ENCODE results near the gene PLXNB1.
"Not testable (repeated sequence)": the region's sequence is repeated elsewhere in the genome, so short reads cannot be mapped to it uniquely, and the experiment has no call there.

The PLXNB1 gene

DNA sequence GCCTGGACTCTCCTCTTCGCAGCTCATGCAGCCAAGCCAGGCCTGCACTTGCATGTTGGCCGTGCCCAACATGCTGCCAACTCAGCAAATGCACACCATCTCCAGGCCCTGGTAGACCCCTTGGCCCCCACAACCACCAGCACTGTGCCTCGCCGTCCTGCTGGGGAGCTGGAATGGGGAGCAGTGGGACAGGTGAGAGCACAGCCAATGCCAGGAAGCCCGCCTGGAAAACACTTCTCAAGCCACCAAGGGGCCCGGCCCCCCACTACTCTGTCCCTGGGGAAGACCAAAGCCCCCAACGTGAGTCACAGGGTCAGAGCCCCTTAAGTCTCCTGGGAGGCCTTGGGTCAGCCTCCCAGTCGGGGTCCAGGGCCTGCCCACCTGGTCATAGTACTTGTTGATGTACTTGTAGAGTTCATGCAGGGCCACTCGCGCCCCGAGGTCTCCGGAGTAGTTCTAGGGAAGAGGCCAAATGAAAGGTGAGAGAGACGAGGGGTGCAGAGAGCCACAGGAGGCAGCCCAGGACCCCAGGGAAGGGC lies 24.5 kb downstream of the PLXNB1 start:
- DNase-seq (ENCODE audit: low read depth), result no peak

DNA sequence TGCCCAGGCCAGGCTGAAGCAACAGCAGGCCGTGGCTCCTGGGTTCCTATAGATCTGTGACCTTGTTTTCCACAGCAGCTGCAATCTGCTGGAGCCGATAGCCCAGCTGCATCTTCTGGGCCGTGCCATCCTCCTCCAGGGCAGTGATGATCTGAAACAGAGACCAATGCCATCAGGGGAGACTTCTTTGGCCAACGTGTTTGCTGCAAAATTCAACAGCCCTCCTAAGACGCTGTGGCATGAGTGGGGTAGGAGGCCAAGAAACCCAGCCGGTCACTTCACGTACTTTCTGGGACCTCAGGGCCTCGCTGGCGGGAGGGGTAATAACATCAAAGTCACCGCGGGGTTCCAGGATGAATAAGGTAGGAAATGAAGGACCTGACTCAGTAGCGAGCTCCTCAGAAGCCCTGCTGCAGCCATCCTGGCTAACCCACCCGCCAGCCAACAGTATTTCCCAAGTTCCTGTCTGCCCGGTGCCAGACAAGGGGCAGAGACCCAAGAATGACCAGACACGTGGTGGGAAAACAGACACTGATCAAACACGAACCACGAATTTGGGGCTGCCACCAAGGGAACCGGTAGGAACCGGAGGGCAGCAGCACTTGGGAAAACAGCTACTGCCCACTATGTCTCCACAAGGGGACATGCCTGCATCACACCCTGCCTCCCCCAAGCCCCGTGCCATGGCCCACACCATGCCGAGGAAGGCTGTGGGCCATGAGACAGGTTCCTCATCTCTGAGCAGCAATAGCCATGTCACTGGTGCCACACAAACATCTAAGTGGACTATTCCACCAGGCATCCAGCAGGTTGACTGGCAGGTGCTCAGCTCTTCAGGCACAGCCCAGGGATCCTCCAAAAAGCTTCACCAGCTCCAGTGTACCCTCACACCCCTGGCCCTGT lies 25.2 kb downstream of the PLXNB1 start:
- no peak for DNase-seq (ENCODE audit: low read depth)

DNA sequence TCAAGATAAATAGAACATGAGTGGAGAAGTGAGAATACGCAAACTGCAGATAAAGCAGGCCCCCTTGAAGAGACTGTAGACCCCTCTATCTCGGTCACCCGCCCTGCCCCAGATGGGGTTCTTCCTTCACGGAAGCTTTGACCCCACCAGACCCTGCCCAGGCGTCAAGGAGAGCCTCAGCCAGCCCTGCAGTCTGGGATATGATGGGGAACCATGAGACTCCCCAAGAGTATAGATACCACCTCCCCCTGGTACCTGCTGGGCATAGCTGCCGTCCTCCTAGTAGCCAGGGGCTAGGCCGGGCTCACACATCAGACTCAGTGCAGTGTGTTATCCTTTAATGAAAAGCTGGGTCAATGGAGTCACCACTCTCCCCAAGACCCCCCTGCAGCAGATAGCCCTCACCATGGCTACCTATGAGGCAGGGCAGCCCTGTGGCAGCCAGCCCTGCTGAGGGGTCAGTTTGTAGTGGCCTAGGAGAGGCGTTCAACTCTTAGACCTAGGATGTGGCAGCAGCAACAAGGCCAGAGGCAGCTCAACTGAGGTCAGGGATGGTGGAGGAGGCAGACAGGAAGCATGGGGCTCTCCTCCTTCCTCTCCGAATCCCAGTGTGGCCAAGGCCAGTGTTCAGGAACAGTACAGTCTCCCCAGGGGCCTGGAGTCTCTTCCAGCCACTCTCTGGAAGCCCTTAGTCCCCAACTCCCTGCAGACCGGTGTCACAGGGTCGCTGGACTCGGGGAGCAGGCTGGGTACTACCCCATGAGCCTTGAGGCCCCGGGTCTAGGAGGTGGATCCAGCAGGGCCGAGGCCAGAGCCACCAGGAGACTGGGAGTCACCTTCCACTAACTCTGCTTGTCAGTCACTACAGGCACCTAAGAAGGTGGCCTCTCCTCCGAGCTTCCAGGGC lies 26.1 kb downstream of the PLXNB1 start:
- no peak for DNase-seq (ENCODE audit: low read depth)

- DNase-seq (ENCODE audit: low read depth), result no peak
Observed at GRCh38 chr3:48402907-48403306, 27.0 kb downstream of the PLXNB1 start.

GRCh38 chr3:48402281-48402732 lies 27.6 kb downstream of the PLXNB1 start:
- DNase-seq (ENCODE audit: low read depth), result no peak

DNA sequence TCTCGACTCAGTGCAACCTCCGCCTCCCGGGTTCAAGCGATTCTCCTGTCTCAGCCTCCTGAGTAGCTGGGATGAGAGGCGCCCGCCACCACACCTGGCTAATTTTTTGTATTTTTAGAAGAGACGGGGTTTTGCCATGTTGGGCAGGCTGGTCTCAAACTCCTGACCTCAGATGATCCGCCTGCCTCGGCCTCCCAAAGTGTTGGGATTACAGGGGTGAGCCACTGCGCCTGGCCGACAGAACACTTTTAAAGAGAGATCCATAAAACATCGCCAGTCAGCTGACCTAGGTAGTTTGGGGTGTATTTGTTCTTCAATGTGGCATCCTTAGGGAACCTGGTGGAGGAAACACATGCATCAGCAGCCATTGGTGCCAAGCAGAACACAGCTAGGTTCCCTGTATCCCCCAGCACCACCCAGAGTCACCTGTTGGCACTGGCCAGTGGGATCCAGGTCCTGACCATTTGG lies 28.4 kb downstream of the PLXNB1 start:
- DNase-seq (ENCODE audit: low read depth), result not testable (repeated sequence)

GRCh38 chr3:48400824-48401433 lies 29.0 kb downstream of the PLXNB1 start:
- peak; percentile 15 for DNase-seq (ENCODE audit: low read depth)

DNA sequence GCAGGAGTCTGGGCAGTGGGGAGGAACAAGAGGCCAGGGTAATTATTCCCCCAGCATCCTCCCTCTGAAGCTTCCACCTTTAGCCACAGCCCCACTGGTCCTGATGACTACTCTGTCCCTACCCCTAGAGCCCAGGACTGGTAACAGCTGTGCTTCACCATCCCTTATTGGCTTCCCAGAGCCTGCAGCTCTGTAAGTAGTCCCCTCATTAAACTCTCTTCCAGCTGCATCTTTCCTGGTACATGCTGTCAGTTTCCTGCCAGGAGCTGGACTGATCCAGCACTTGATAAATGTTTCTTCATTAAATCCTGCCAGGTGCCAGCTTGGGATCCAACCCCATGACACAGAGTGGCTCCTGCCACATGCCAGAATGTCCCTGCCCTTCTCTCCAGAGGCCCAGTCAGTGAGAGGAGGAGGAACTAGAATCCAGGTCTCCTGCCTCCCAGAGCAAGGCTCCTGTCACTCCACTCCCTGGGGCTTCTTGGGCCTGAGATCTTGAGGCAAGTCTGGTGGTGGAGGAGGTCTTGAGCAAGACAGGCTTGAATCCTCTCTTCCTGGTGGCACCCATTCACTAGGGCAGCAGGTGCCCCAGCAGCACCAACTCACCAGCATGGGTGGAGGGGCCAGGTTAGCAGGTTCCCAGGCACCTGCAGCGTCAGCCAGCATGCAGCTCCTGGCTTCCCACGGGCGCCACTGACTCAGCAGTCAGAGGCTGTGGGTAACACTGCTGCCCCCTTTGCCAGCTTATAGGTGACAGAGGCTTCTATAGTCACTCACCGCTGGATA lies 30.3 kb downstream of the PLXNB1 start:
- DNase-seq (ENCODE audit: low read depth), result no peak

DNA sequence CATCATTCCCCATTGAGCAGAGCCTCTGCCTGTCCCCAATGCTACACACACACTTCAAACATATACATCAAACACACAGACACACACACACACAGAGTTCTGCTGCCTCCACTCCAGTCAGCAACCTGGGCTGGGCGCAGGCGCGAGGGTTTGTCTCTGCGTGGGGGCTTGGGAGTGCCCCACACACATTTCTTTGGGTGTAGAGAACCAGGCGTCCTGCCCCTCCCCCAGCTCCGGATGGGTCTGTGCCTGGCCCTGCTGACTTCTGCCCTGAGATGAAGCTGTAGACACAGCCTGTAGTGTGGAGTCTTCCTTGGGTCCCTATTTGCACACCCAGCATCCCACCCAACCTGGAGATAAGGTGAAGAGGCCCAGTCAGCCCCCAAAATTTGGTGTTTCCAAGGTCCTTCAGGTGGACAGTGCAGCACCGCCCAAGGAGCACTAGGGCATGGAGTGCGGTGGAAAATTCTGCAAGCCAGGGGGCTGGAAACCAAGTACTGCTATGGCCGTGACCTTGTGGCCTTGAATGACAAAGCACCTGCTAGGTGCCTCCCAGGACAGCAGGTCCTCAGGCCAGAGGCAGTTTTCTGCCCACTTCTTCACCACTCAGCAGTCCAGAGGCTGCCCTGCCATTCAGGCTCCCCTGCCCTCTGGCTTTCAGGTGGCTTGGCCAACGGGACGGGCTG lies 31.0 kb downstream of the PLXNB1 start:
- DNase-seq (ENCODE audit: low read depth), result no peak

GRCh38 chr3:48397767-48398681 lies 31.9 kb downstream of the PLXNB1 start:
- DNase-seq (ENCODE audit: low read depth), result no peak

- DNase-seq (ENCODE audit: low read depth), result no peak
Observed at GRCh38 chr3:48395714-48396113, 34.2 kb downstream of the PLXNB1 start.

DNA sequence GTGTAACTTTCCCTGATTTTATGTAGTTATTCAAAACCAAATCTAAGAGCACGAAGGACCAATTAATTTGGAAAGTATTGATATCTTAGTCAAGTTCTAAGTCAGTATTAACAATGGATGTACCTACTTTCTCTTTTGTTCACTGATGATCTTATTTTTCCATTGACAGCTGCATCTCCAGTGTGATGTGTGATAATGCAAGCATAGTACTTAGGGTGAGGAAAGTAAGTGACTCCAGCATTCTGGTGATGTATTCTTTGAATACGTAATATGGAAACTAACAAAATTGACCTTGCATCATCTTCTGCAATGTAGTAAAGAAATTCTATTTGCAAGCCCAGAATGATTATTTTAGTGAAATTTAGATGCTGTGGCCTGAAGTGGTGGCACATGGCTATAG lies 35.5 kb downstream of the PLXNB1 start:
- no peak for DNase-seq (ENCODE audit: low read depth)

DNA sequence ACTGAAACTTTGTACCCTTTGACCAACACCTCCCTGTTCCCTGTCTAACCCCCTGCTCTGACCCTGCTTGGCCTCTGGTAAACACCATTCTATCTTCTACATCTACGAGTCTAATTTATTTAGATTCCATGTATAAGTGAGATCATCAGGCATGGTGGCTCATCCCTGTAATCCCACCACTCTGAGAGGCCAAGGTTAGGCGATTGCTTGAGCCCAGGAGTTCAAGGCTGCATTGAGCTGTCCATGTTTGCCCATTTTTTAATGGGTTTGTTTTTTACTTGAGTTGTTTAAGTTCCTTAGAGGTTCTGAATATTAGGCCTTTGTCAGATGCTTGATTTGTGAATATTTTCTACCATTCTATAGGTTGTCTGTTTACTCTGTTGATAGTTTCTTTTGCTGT lies 40.9 kb downstream of the PLXNB1 start:
- DNase-seq (ENCODE audit: low read depth), result no peak

DNA sequence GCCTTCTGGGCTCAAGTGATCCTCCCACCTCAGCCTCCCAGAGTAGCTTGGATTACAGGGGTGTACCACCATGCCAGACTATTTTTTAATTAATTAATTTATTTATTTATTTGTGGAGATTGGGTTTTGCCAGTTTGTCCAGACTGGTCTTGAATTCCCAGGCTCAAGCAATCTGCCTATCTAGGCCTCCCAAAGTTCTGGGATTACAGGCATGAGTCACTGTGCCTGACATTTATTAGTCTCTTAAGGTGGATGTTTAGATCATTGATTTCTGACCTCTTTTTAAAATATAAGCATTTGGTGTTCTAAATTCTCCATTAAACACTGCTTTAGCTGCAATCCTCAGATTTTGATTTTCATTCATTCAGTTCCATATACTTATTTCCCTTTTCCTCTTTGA lies 42.3 kb downstream of the PLXNB1 start:
- DNase-seq (ENCODE audit: low read depth), result no peak

DNA sequence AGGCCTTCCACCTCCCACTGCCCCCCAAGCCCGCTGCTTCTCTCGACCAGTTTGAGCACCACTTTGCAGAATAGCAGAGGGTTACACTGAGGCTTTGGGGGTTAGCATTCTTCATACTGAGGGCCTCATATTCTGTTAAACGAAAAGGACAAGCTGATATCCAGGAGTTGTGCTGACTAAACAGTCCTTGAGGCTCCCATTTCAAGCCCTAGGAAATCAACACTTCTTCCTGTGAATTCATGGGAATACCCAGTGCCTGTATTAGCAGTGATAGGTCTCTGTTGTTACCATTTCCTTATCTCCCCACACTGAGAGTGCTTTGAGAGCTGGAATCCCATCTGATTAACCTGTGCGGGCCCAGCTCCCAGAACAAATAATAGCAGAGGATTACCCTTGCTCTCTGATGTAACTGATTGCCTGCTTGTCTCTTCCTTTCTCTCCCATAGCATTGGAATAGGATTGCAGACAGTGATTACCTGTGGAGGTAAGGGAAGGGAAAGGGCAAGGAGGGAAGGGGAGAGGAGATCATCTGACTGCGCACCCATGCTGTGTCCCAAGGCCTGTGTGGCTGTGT lies 56.9 kb downstream of the PLXNB1 start:
- no peak for DNase-seq (ENCODE audit: low read depth)

- no peak for DNase-seq (ENCODE audit: low read depth)
Observed at GRCh38 chr3:48372377-48372770, 57.5 kb downstream of the PLXNB1 start.

DNA sequence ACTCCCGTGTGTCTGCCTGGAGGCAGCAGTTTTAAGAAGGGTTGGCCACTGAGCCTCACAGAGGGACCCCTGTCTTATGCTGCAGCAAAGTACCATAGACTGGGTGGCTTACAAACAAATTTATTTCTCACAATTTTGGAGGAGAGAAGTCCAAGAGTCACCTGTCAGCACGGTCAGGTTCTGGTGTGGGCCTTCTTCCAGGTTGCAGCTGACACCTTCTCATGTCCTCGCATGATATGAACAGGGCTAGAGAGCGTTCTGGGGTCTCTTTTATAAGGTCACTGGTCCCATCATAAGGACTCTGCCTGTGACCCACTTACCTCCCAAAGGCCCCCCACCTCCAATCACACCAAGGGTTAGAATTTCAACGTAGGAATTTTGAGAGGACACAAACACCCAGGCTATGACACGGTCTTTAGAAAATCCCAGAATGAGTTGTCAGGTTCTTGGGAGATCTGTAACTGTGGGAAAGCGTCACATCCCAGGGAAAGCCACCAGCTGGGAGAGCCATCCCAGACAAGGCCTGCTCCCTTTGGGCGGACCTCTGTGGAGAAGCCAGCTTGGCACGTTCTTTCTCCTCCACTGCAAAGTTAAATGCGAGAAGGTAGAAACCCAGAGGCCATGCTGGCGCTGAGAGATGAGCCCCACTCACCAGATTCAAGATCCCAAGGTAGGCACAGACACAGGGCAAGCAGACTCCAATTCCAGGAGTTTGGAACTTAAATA lies 58.1 kb downstream of the PLXNB1 start, which contains the start of gene FBXW12:
Gene FBXW12, plus strand, starts transcription at position 569 of the 726 bp plus-strand sequence. CDS start 549 bp downstream, outside the sequence.
- DNase-seq (ENCODE audit: low read depth), result no peak

- no peak for DNase-seq (ENCODE audit: low read depth)
Observed at GRCh38 chr3:48370333-48370713, 59.6 kb downstream of the PLXNB1 start.
